HG03139 (cell line): ENCODE results near the gene ADCY2.

Experiments used
- ATAC-seq: cut with Tn5 transposase; IDR thresholded peaks from one replicate; pipeline ENCODE4 v1.9.1; 2021; ENCODE audit not compliant: unreplicated experiment

Gene ADCY2

DNA sequence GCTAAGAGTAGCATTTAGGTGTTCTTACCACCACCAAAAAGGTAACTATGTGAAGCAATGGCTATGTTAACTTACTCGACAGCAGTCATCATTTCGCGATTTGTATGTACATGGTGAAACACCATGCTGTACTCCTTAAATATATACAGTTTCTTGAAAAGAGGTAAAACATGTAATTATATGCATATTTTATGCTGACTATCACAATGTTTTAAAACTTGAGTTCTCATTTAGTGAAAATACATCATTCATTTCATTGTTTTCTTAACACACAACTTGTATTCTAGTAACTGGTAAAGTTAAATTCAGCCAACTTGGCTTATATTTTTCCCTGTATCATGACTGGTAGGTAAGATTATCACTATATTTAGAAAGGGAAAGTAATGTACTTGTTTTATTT lies 189.9 kb downstream of the ADCY2 start:
- ATAC-seq, result no peak

- ATAC-seq, result no peak
These were observed 190.5 kb downstream of the ADCY2 start for GRCh38 chr5:7586480-7586879.

GRCh38 chr5:7589800-7590199 lies 193.9 kb downstream of the ADCY2 start:
- no peak for ATAC-seq

DNA sequence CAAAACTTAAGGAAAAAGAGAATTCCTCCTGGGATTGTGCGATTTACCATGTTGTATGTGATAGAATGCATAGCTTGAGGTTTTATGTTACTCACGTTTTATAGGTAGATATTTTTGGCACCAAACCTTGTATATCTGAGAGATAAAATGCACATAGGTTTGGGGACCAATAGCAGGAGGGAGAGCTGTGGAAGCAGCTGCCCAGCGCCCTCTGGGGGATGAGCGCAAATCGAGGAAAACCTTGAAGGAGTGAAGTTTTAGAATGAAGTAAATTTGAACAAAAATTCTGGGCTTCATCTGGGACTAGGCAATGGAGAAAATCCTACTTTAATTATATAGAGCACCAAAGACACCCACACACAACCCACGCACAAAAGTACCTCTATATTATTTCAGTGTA lies 197.0 kb downstream of the ADCY2 start:
- ATAC-seq, result no peak

DNA sequence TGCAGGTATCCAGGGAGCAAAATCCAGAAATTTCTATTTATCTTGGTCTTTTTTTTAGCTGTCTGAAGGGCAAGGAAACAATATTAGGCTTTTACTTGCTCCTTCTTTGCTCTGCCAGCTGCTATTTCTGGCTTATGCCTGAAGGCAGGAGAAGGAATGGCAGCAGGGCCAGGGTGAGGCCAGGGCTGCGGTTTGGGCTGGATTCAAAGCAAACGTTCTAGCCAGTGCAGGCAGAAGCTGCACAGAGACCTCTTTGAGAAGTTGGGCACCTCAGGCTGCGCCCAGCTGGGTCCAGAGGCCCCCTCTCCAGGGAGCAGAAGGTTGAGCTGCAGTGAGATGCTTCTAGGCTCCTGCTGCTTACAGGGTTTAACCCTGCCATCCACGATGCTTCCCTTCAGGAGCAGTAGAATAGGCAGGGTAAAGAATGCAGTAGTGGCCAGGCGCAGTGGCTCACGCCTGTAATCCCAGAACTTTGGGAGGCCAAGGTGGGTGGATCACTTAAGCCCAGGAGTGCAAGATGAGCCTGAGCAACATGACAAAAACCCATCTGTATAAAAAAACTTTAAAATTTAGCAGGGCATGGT lies 201.2 kb downstream of the ADCY2 start:
- no peak for ATAC-seq

- no peak for ATAC-seq
These were observed 211.0 kb downstream of the ADCY2 start for GRCh38 chr5:7606840-7607465.

GRCh38 chr5:7608772-7609171 lies 212.8 kb downstream of the ADCY2 start:
- ATAC-seq, result no peak

DNA sequence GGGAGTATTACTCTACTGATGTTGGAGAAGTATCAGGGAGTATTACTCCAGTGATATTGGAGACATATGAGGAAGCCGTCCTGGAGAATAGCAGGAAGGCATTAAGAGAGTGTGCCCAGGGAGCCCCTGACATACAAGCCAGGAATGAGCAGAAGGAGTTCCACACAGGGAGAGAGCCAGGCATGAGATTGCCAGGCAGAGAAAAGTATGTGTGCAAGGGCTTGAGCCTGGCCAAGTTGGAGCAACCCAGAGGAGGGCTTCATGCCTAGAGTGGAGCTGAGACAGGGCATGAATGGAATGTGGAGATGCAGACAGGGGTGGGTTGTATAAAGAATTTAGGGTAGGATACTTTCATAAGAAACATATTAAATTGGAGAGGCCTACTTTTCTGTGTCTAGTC lies 213.8 kb downstream of the ADCY2 start:
- no peak for ATAC-seq

- no peak for ATAC-seq
These were observed 214.7 kb downstream of the ADCY2 start for GRCh38 chr5:7610531-7611177.

- ATAC-seq, result no peak
These were observed 215.6 kb downstream of the ADCY2 start for GRCh38 chr5:7611518-7611917.

GRCh38 chr5:7615566-7616061 lies 219.7 kb downstream of the ADCY2 start:
- no peak for ATAC-seq

DNA sequence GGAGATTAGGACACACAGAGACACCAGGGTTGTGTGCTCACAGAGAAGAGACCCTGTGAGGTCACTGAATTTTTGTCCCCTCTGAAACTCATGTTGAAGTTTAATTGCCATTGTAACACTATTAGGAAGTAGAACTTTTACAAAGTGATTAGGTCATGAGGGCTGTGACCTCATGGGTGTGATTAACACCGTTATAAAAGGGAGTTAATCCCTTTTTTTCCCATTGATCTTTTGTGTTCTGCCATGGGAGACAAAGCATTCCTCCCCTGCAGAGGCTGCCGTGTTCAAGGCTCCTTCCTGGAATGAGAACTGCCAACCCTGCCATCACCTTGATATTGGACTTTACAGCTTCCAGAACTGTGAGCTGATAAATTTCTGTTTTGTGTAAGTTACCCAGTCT lies 221.0 kb downstream of the ADCY2 start:
- no peak for ATAC-seq

- ATAC-seq, result no peak
These were observed 226.6 kb downstream of the ADCY2 start for GRCh38 chr5:7622498-7622897.

GRCh38 chr5:7625740-7626139 lies 229.8 kb downstream of the ADCY2 start:
- ATAC-seq, result no peak

DNA sequence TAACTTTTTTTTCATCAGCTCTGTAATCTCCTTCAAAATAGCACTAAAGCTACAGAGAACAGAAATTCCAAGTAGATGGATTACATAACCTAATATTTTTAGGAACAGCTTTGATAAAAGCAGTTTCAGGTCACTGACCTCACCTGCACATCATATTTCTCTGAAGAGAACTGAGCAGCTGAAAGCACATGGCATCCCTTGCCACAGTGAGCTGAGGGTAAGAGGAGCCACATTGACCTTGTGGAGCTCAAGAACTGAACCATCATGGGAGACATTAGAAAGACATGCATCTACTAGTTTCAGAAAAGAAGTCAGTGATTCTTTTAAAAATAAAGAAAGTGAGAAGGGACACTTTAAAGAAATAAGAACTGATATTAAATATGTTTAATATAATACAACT lies 232.3 kb downstream of the ADCY2 start:
- ATAC-seq, result no peak

DNA sequence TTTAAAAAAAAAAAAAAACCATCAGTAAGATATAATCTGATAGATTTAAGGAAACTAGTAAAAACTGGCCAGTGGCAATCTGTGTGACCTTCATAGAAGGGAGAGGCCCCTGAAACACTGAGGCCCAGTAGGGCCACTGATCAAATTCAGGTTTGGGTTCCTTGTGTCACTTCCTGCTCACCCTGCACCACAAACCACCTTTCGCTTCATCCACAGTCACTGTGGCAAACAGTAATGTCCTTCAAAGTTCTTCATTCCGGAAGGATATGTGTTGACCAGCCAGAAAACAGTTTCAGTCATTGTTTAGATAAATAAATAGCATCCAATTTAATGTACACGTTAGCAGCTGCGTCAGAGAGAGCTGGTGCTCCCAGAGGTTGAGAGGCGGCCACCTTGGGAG lies 232.9 kb downstream of the ADCY2 start:
- no peak for ATAC-seq

- no peak for ATAC-seq
These were observed 233.6 kb downstream of the ADCY2 start for GRCh38 chr5:7629561-7629960.

DNA sequence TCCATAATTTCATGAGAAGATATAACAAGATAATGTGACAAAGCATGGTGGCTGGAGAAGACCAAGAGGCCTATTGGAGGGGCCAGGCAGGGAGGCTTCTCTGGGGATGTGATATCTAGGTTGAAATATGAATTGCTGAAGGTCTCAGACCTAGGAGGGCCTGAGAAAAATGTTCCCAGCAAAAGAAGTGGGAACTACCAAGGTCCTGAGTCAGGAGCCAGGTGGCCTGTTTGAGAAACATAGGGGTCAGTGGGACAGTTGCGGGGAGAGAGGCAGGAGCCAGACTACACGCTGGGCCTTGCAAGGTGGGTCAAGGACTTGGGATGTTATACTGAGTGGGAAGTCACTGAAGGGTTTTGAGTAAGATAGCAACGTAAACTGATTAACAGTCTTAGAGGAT lies 238.9 kb downstream of the ADCY2 start:
- ATAC-seq, result no peak

GRCh38 chr5:7638456-7638855 lies 242.5 kb downstream of the ADCY2 start:
- no peak for ATAC-seq

- ATAC-seq, result no peak
These were observed 246.1 kb downstream of the ADCY2 start for GRCh38 chr5:7642029-7642428.

- no peak for ATAC-seq
These were observed 248.8 kb downstream of the ADCY2 start for GRCh38 chr5:7644723-7645122.

DNA sequence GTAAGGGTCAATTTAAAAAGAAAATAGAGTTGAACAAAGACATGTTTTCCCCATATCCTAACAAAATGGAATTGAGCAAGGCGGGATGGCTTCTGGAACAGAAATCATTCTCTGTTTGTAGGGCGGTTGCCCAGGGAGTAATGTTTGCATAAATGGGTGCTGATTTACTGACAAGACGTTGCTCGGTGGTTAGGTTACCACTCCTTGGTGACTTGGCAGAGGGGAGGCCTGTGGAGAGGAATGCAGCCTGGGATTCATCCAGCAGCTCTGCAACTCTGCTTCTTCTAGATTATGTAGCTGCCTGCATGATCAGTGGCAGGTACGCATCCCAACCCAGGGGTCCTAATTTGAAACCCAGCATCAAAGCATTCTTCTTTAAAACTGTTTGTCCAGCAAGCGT lies 254.8 kb downstream of the ADCY2 start:
- ATAC-seq, result no peak

GRCh38 chr5:7653046-7653445 lies 257.1 kb downstream of the ADCY2 start:
- ATAC-seq, result no peak
